Measurements from ENCODE around the gene DMPK.
A peak's percentile ranks its signal among the peaks of the same experiment; 100 is the strongest.

DMPK gene

GRCh38 chr19:45771311-45771933 lies 10.9 kb downstream of the DMPK start:
- Histone ChIP-seq H2AFZ (ENCODE audit: low read length) (no peak overlapping the region), H3K4ac (ENCODE audit: low read length) (peak overlapping the region; percentile 37), H2AK5ac (ENCODE audit: low read depth, low read length) (peak overlapping the region; percentile 96), H3K9me3 (replicated peaks in 1 of 2; ENCODE audit: control insufficient read depth in 2 of 2, insufficient read depth in 1 of 2, low read depth in 1 of 2, low read length in 2 of 2) (no peaks in the 10 kb centered on the region), H3K14ac (ENCODE audit: low read length) (no peak overlapping the region), H4K91ac (ENCODE audit: low read depth, low read length, poor library complexity) (peak overlapping the region; percentile 79), H3K23ac (ENCODE audit: low read depth, low read length, poor library complexity) (peak overlapping the region; percentile 80), H3K27ac (replicated peaks; ENCODE audit: low read length) (peak overlapping the region; percentile 74), H2BK5ac (ENCODE audit: low read length) (peak overlapping the region; percentile 82), H3K79me1 (ENCODE audit: low read depth, low read length) (peaks cover 9% of the 10 kb centered on the region), H3K27me3 (ENCODE audit: control insufficient read depth in 3 of 3, insufficient read depth in 3 of 3, low read depth in 1 of 3, low read length in 3 of 3) (no peaks in the 10 kb centered on the region), H3K4me3 (ENCODE audit: low read length in 2 of 2) (peak overlapping the region in 1 of 2 donors; percentile 77), H2BK15ac (ENCODE audit: low read length) (peak overlapping the region; percentile 85), H3K18ac (ENCODE audit: low read length) (peak overlapping the region; percentile 94), H4K8ac (ENCODE audit: low read depth, low read length) (no peak overlapping the region), H3K9ac (ENCODE audit: low read depth, low read length, poor library complexity) (peak overlapping the region; percentile 91), H3K4me2 (ENCODE audit: insufficient read depth, low read length, poor library complexity, severe bottlenecking) (peak overlapping the region; percentile 94), H2BK12ac (ENCODE audit: low read length) (no peak overlapping the region), H3K4me1 (ENCODE audit: control insufficient read depth in 2 of 2, insufficient read depth in 1 of 2, low read depth in 1 of 2, low read length in 2 of 2) (peaks cover 9 to 11% of the 10 kb centered on the region in 2 donors), H3K36me3 (replicated peaks in 1 of 2; ENCODE audit: control insufficient read depth in 2 of 2, insufficient read depth in 2 of 2, low read length in 2 of 2) (peaks cover 15 to 42% of the 10 kb centered on the region in 2 donors), H2BK120ac (ENCODE audit: low read depth, low read length) (no peak overlapping the region)
- WGBS, 2 donors (ENCODE audit: extremely low coverage in 2 of 2, insufficient read length in 2 of 2, insufficient replicate concordance in 1 of 2) = no CpG with 5 or more reads among the region's 46 CpGs
- DNase-seq (ENCODE audit: low spot score) = no peak

- no peaks in the 10 kb centered on the region for H3K27me3 ChIP-seq (ENCODE audit: control insufficient read depth in 3 of 3, insufficient read depth in 3 of 3, low read depth in 1 of 3, low read length in 3 of 3)
- H3K27ac ChIP-seq (replicated peaks; ENCODE audit: low read length) = peak overlapping the region; percentile 98
- peaks cover 15% of the 10 kb centered on the region for H3K79me1 ChIP-seq (ENCODE audit: low read depth, low read length)
- DNase-seq (ENCODE audit: low spot score) = peak; percentile 98
- peak overlapping the region; percentile 37 for H3K4ac ChIP-seq (ENCODE audit: low read length)
- peak overlapping the region; percentile 96 for H2AK5ac ChIP-seq (ENCODE audit: low read depth, low read length)
- no peak overlapping the region for H4K91ac ChIP-seq (ENCODE audit: low read depth, low read length, poor library complexity)
- H2BK12ac ChIP-seq (ENCODE audit: low read length) = no peak overlapping the region
- H3K36me3 ChIP-seq (replicated peaks in 1 of 2; ENCODE audit: control insufficient read depth in 2 of 2, insufficient read depth in 2 of 2, low read length in 2 of 2) = peaks cover 15 to 49% of the 10 kb centered on the region in 2 donors
- peak overlapping the region; percentile 85 for H2BK15ac ChIP-seq (ENCODE audit: low read length)
- peak overlapping the region; percentile 48 to 86 for H3K4me3 ChIP-seq (ENCODE audit: low read length in 2 of 2)
- WGBS, 2 donors (ENCODE audit: extremely low coverage in 2 of 2, insufficient read length in 2 of 2, insufficient replicate concordance in 1 of 2) = no CpG with 5 or more reads among the region's 79 CpGs
- no peaks in the 10 kb centered on the region for H3K9me3 ChIP-seq (replicated peaks in 1 of 2; ENCODE audit: control insufficient read depth in 2 of 2, insufficient read depth in 1 of 2, low read depth in 1 of 2, low read length in 2 of 2)
- H3K4me1 ChIP-seq (ENCODE audit: control insufficient read depth in 2 of 2, insufficient read depth in 1 of 2, low read depth in 1 of 2, low read length in 2 of 2) = peaks cover 12% of the 10 kb centered on the region in 2 donors
- H2AFZ ChIP-seq (ENCODE audit: low read length) = peak overlapping the region; percentile 91
- H3K4me2 ChIP-seq (ENCODE audit: insufficient read depth, low read length, poor library complexity, severe bottlenecking) = peak overlapping the region; percentile 94
- H3K14ac ChIP-seq (ENCODE audit: low read length) = peak overlapping the region; percentile 82
- H2BK120ac ChIP-seq (ENCODE audit: low read depth, low read length) = peak overlapping the region; percentile 91
- peak overlapping the region; percentile 100 for H3K23ac ChIP-seq (ENCODE audit: low read depth, low read length, poor library complexity)
- peak overlapping the region; percentile 91 for H3K9ac ChIP-seq (ENCODE audit: low read depth, low read length, poor library complexity)
- no peak overlapping the region for H4K8ac ChIP-seq (ENCODE audit: low read depth, low read length)
- peak overlapping the region; percentile 97 for H2BK5ac ChIP-seq (ENCODE audit: low read length)
- peak overlapping the region; percentile 100 for H3K18ac ChIP-seq (ENCODE audit: low read length)
These were observed 11.8 kb downstream of the DMPK start for GRCh38 chr19:45770192-45771101.

GRCh38 chr19:45769821-45770191 lies 12.5 kb downstream of the DMPK start:
- H3K27me3 ChIP-seq (ENCODE audit: control insufficient read depth in 3 of 3, insufficient read depth in 3 of 3, low read depth in 1 of 3, low read length in 3 of 3) = no peaks in the 10 kb centered on the region
- H4K8ac ChIP-seq (ENCODE audit: low read depth, low read length) = no peak overlapping the region
- H3K4me2 ChIP-seq (ENCODE audit: insufficient read depth, low read length, poor library complexity, severe bottlenecking) = peak overlapping the region; percentile 89
- H3K4me1 ChIP-seq (ENCODE audit: control insufficient read depth in 2 of 2, insufficient read depth in 1 of 2, low read depth in 1 of 2, low read length in 2 of 2) = peaks cover 18% of the 10 kb centered on the region in 2 donors
- H3K36me3 ChIP-seq (replicated peaks in 1 of 2; ENCODE audit: control insufficient read depth in 2 of 2, insufficient read depth in 2 of 2, low read length in 2 of 2) = peaks cover 15 to 49% of the 10 kb centered on the region in 2 donors
- peak overlapping the region; percentile 91 for H2AFZ ChIP-seq (ENCODE audit: low read length)
- H3K23ac ChIP-seq (ENCODE audit: low read depth, low read length, poor library complexity) = peak overlapping the region; percentile 100
- H3K9me3 ChIP-seq (replicated peaks in 1 of 2; ENCODE audit: control insufficient read depth in 2 of 2, insufficient read depth in 1 of 2, low read depth in 1 of 2, low read length in 2 of 2) = no peaks in the 10 kb centered on the region
- H3K27ac ChIP-seq (replicated peaks; ENCODE audit: low read length) = peak overlapping the region; percentile 98
- H3K4me3 ChIP-seq (ENCODE audit: low read length in 2 of 2) = peak overlapping the region; percentile 48 to 86
- WGBS, 2 donors (ENCODE audit: extremely low coverage in 2 of 2, insufficient read length in 2 of 2, insufficient replicate concordance in 1 of 2) = no CpG with 5 or more reads among the region's 28 CpGs
- peaks cover 19% of the 10 kb centered on the region for H3K79me1 ChIP-seq (ENCODE audit: low read depth, low read length)
- no peak overlapping the region for H2BK12ac ChIP-seq (ENCODE audit: low read length)
- peak overlapping the region; percentile 40 for H2BK15ac ChIP-seq (ENCODE audit: low read length)
- H3K18ac ChIP-seq (ENCODE audit: low read length) = peak overlapping the region; percentile 98
- H2AK5ac ChIP-seq (ENCODE audit: low read depth, low read length) = peak overlapping the region; percentile 94
- peak overlapping the region; percentile 10 for H2BK120ac ChIP-seq (ENCODE audit: low read depth, low read length)
- peak overlapping the region; percentile 19 for H3K4ac ChIP-seq (ENCODE audit: low read length)
- DNase-seq (ENCODE audit: low spot score) = no peak
- H4K91ac ChIP-seq (ENCODE audit: low read depth, low read length, poor library complexity) = no peak overlapping the region
- peak overlapping the region; percentile 97 for H2BK5ac ChIP-seq (ENCODE audit: low read length)
- peak overlapping the region; percentile 89 for H3K9ac ChIP-seq (ENCODE audit: low read depth, low read length, poor library complexity)
- H3K14ac ChIP-seq (ENCODE audit: low read length) = no peak overlapping the region

Measured in neuronal stem cell (in vitro differentiated cells).